Epithelial cell of esophagus (primary cell): ENCODE data around the gene KLHL40.

Experiments used
- DNase-seq: peaks from one replicate; pipeline ENCODE4 v3.0.0; 2010; ENCODE audit warnings: low read depth
- H3K4me3 ChIP-seq: 2 replicates; pipeline ENCODE4 v1.5.1; 2011; ENCODE audit warnings: mild to moderate bottlenecking, low read length, control low read depth
- TF ChIP-seq, protein P1 (sequence below): IDR thresholded peaks from 2 replicates; pipeline ENCODE4 v1.5.1; 2011; ENCODE audit warnings: low read depth, mild to moderate bottlenecking, low read length, control low read depth, inconsistent platforms; ENCODE audit not compliant: insufficient read depth; ENCODE audit errors: missing control alignments

Gene KLHL40

DNA sequence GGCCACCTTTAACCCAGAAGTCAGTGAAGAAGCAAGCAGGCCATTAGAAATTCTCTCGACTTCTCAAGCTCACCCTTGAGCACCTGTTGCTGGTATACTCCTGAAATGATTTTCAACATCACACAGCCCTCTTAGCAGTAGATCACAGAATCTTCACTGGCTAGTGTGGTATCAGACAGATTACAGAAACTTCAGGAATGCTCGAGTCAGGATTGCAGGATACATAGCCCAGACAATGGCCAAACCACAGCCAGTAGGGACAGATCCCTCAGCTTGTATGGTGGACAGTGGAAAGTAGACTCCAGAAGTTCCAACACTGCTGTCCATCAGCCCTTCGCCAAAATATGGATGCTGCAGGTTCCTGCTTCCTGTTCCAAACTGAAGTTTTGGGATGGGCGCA, 4.5 kb upstream of the KLHL40 start:
- no peak overlapping the region for H3K4me3 ChIP-seq
- TF ChIP-seq, protein P1, sequence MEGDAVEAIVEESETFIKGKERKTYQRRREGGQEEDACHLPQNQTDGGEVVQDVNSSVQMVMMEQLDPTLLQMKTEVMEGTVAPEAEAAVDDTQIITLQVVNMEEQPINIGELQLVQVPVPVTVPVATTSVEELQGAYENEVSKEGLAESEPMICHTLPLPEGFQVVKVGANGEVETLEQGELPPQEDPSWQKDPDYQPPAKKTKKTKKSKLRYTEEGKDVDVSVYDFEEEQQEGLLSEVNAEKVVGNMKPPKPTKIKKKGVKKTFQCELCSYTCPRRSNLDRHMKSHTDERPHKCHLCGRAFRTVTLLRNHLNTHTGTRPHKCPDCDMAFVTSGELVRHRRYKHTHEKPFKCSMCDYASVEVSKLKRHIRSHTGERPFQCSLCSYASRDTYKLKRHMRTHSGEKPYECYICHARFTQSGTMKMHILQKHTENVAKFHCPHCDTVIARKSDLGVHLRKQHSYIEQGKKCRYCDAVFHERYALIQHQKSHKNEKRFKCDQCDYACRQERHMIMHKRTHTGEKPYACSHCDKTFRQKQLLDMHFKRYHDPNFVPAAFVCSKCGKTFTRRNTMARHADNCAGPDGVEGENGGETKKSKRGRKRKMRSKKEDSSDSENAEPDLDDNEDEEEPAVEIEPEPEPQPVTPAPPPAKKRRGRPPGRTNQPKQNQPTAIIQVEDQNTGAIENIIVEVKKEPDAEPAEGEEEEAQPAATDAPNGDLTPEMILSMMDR: no peak
- no peak for DNase-seq

DNA sequence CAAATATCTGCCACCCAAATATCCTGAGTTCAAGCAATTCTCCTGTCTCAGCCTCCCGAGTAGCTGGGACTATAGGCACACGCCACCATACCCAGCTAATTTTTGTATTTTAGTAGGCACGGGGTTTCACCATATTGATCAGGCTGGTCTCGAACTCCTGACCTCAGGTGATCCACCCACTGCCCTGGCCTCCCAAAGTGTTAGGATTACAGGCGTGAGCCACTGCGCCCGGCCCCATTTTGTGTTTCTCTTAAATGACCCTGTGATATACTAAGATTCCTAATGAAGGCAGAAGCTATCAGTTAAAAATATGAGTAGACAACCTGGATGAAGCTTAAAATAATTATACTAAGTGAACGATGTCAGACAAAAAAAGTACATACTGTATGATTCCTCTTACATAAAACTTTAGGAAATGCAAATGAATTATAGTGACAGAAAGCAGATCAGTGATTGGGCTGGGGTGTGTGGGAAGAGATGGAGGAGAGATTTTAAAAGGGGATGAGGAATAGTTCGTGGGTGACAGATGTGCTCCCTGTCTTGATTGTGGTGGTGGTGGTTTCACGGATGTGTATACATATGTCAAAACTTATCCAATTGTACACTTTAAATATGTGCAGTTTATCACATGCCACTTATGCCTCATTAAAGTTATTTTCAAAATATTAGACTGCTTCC, 3.8 kb upstream of the KLHL40 start:
- H3K4me3 ChIP-seq: no peak overlapping the region
- no peak for DNase-seq
- TF ChIP-seq, protein P1: no peak

DNA sequence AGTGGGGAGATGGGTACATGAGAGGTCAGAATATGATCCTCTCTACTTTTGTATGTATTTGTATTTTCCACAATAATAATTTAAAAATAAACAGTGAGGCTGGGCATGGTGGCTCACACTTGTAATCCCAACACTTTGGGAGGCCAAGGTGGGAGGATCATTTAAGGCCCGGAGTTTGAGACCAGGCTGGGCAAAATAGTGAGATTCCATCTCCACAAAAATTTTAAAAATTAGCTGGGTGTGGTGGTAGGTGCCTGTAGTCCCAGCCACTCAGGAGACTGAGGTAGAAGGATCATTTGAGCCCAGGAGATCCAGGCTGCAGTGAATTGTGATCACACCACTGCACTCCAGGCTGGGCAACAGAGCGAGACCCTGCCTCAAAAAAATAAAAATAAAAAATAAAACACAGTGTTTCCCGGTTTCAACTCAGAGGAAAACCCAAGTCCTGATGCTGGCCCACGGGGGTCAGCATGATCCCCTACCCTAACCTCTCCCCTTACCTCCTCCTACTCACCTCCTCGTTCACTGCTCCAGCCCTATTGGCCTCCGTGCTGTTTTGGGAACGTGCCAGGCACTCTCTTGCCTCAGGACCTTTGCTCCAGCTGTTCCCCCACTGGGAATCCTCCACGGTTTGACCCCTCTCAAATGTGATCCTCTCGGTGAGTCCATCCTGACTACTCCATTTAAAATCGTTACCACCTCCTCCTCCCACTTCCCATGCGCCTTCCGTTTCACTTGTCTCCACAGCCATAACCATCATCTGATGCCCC, 2.9 kb upstream of the KLHL40 start:
- H3K4me3 ChIP-seq: no peak overlapping the region
- DNase-seq: no peak
- TF ChIP-seq, protein P1: no peak

DNA sequence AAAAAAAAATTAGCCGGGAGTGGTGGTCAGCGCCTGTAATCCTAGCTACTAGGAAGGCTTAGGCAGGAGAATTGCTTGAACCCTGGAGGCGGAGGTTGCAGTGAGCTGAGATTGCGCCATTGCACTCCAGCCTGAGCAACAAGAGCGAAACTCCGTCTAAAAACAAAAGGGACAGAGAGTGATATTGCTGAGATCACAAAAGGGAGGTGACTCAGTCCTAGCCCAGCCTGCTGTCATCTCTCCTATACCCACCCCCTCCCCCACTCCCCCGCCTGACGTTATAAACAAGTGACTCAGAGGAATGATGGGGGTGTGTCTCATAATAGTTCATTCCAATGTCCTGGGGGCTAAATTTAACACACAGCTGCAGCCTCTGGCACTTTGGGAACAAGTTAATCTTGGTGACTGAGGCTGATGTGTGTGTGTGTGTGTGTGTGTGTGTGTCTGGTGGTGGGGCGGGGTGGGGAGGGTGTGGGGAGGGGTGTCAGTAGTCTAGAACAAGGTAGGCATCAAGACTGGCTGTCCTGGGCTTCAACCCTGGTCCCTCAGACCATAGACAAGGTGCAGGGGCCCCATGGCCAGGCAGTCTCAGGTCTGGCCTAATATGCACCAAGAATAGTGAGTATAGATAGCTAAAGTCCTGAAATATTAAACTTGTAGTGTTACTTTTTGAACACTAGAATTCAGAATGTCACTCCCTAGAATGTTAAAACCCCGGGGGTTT, 1.3 kb upstream of the KLHL40 start:
- TF ChIP-seq, protein P1: no peak
- no peak overlapping the region for H3K4me3 ChIP-seq
- peak; percentile 99 for DNase-seq

DNA sequence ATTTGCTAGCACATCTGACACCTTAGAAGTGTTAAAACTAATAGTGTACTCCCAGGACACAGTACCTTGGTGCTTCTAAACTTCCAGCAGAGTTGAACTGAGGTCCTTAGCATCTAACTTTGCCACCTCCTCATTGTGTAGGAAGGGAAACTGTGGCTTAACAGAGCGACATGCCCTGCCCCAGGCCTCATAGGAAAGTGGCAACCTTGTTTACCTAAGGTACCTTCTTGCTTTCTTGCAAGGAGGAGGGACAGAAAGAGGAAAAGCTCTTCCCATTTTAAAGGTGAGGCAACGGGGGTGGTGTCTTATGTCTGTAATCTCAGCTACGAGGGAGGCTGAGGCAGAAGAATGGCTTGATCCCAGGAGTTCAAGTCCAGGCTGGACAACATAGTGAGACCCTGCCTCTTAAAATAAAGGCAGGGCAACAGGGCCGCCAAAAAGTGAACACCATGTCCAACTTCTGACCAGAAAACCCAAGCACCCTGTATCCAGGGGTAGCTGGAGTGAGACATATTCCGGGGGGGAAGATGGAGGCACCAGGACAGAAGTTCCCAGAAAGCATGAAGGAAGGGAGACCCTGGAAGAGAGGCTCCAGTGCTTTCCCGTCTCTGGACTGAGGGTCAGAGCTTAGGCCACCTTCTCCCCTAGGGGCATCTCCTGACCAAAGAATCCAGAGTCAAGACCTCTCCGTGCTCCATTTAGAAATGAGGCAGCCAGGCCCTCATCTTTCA, 540 bp upstream of the KLHL40 start:
- DNase-seq: no peak

More for the DNA sequence above, 540 bp upstream of the KLHL40 start:
- TF ChIP-seq, protein P1: no peak
- no peak overlapping the region for H3K4me3 ChIP-seq
